ENCODE data around the gene LAMA5.

DNA sequence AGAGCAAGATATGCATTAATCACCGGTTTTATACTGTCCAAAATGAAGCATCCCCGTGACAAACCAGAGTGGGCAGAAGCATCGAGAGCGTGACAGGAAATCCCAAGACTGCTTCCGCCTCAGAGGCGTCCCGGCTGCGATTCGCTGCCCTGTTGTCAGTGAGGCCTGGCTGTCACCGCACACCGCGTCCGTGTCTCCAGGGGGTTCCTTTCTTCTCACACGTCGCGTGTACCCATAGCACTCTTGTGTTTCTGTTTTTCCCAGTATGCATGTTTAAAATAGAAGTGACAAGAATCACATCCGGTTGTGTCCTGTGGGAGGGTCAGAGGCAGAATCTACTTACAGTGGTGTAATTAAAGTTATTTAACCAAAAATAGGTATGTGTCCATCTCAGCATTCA lies 72.6 kb downstream of the LAMA5 start:
- TF ChIP-seq POLR2A (IDR thresholded peaks at IDR 0.05): no peak
- TF ChIP-seq, protein P1, sequence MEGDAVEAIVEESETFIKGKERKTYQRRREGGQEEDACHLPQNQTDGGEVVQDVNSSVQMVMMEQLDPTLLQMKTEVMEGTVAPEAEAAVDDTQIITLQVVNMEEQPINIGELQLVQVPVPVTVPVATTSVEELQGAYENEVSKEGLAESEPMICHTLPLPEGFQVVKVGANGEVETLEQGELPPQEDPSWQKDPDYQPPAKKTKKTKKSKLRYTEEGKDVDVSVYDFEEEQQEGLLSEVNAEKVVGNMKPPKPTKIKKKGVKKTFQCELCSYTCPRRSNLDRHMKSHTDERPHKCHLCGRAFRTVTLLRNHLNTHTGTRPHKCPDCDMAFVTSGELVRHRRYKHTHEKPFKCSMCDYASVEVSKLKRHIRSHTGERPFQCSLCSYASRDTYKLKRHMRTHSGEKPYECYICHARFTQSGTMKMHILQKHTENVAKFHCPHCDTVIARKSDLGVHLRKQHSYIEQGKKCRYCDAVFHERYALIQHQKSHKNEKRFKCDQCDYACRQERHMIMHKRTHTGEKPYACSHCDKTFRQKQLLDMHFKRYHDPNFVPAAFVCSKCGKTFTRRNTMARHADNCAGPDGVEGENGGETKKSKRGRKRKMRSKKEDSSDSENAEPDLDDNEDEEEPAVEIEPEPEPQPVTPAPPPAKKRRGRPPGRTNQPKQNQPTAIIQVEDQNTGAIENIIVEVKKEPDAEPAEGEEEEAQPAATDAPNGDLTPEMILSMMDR (IDR thresholded peaks at IDR 0.05): no peak
- TF ChIP-seq EP300 (IDR thresholded peaks at IDR 0.05): no peak
